ENCODE results near the gene SPART. TPM values are rescaled to one million over a fixed set of nuclear protein-coding genes. Genes with fewer than 3 reads are reported as not detected.
"Not testable (repeated sequence)": the region's sequence is repeated elsewhere in the genome, so short reads cannot be mapped to it uniquely, and the experiment has no call there.

The SPART gene
- total and polyA plus RNA-seq, 5 donors, result 24.6 to 61.4 (median 49.2) TPM

DNA sequence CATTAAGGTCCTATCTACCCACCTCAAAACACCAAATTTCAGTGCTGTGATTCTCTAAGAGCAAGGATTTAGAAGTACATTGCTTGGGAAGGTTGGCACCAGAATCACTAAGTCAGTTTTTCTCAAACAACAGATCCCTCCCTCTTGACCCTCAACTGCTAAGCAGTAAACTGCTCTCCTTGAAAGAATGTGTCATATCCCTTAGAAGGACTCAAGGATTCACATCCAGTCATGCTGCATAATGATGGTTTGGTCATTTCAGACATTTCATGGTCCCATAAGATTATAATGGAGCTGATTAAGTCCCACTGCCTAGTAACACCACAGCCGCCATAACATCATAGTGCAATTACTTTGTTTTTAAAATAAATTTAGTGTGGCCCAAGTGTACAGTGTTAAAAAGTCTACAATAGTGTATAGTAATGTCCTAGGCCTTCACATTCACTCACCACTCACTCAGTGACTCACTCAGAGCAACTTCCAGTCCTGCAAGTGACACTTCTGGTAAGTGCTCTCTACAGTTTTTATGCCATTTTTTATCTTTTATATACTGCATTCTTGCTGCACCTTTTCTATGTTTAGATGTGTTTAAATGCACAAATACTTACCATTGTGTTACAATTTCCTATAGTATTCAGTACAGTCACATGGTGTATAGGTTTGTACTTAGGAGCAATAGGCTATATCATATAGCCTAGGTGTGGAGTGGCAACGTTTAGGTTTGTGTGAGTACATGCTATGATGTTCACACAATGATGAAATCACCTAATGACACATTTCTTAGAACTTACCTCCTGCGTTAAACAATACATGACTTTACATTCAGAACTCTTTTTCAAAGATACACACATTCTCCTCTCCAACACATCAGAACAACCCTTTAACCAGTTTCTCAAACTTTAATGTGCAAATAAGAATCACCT, 32.9 kb downstream of the SPART start:
- ATAC-seq (no peak), DNase-seq (no peak)
- Histone ChIP-seq H3K4me1 (ENCODE audit: control insufficient read depth, insufficient read depth, low read length) (no peaks in the 10 kb centered on the region), H3K4me3 (ENCODE audit: low read length) (no peak overlapping the region), H3K27ac (ENCODE audit: low read length) (no peak overlapping the region), H3K27me3 (ENCODE audit: control insufficient read depth, insufficient read depth) (no peaks in the 10 kb centered on the region), H3K9me3 (ENCODE audit: control insufficient read depth, low read length) (no peaks in the 10 kb centered on the region)
- WGBS, result 76% methylated on average over 3 of the region's 3 CpGs
- intact Hi-C loops (cut with DNase I), result no loop called here

DNA sequence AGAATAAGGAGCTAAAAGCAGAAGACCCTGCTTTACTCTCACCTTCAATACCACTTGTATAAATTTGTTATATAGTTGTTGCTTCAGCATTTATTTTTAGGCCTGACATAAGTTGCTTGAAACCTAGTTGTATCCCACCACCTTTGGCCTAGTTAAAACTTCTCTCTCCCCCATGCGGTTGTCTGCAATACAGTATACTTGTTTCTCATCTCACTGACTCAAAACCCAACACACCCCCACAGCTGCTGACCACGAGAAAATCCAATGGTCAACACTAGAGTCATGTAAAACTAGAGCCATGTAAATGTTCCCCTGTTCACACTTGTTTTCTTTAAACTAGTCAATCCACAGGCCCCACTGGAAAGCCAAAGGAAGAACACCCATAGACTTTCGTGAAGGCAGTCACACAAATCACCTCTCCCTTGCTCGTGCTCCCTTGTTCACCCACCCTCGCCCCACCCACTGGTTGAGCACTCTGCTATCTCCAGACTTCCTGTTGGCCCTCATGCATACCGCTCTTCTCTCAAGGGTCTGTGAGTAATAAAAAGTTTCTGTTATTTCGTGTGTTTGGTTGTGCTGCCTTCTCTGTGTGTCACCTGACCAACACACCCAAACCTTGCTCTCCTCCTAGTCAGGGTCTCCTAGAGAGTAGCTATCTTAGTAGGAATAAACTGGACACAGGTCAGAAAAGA, 35.6 kb downstream of the SPART start:
- no peaks in the 10 kb centered on the region for H3K9me3 ChIP-seq (ENCODE audit: control insufficient read depth, low read length)
- no peaks in the 10 kb centered on the region for H3K27me3 ChIP-seq (ENCODE audit: control insufficient read depth, insufficient read depth)
- H3K4me3 ChIP-seq (ENCODE audit: low read length), result no peak overlapping the region
- DNase-seq (no peak), ATAC-seq (no peak)
- H3K4me1 ChIP-seq (ENCODE audit: control insufficient read depth, insufficient read depth, low read length), result no peaks in the 10 kb centered on the region
- 94% methylated on average over 7 of the region's 7 CpGs for WGBS
- no peak overlapping the region for H3K27ac ChIP-seq (ENCODE audit: low read length)
- intact Hi-C loops (cut with DNase I), result no loop called here

GRCh38 chr13:36302289-36302688, 43.9 kb downstream of the SPART start:
- H3K4me1 ChIP-seq (ENCODE audit: control insufficient read depth, insufficient read depth, low read length), result no peaks in the 10 kb centered on the region
- H3K27me3 ChIP-seq (ENCODE audit: control insufficient read depth, insufficient read depth), result no peaks in the 10 kb centered on the region
- WGBS, result 85% methylated on average over 3 of the region's 3 CpGs
- no peaks in the 10 kb centered on the region for H3K9me3 ChIP-seq (ENCODE audit: control insufficient read depth, low read length)
- DNase-seq, result no peak
- H3K27ac ChIP-seq (ENCODE audit: low read length), result no peak overlapping the region
- intact Hi-C loops (cut with DNase I), result no loop called here
- ATAC-seq, result no peak
- H3K4me3 ChIP-seq (ENCODE audit: low read length), result no peak overlapping the region

DNA sequence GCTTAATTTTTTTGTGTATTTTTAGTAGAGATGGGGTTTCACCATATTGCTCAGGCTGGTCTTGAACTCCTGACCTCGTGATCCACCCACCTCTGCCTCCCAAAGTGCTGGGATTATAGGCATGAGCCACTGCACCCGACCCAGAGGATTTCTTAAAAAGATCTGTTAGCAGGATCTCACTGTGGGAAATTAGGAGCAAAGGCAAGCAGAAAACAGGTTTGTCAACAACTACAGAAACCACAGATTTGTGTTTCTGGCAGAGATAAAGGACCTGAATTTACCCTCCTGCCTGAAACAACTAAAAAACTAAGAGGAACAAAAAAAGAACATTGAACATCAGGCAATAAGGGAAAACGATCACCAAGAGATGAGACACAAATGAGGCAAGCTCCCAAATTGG, 46.7 kb downstream of the SPART start:
- H3K9me3 ChIP-seq (ENCODE audit: control insufficient read depth, low read length); H3K4me3 ChIP-seq (ENCODE audit: low read length); DNase-seq; H3K27ac ChIP-seq (ENCODE audit: low read length); H3K27me3 ChIP-seq (ENCODE audit: control insufficient read depth, insufficient read depth); intact Hi-C loops (cut with DNase I); ATAC-seq; H3K4me1 ChIP-seq (ENCODE audit: control insufficient read depth, insufficient read depth, low read length): not testable (repeated sequence)
- 67% methylated on average over 3 of the region's 3 CpGs for WGBS

DNA sequence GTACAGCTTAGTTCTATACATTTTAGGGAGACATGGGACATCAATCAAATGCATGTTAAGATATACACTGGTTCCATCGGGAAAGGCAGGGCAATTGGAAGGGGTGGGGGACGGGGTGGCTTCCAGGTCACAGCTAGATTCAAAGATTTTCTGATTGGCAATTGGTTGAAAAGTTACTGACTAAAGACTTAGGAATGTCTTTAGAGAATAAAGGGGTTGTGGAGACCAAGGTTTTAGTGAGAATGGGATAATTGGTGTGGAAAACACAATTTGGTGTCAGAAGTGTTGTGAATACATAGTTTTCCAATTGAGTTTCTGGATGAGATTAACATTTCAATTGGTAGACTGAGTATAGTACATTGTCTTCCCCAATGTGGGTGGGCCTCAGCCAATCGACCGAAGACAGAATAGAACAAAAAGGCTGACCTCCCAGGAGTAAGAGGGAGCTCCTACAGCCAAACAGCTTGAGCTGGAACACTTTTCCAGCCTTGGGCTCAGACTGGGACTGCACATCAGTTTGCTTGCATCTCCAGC, 47.6 kb downstream of the SPART start:
- H3K4me1 ChIP-seq (ENCODE audit: control insufficient read depth, insufficient read depth, low read length), result no peaks in the 10 kb centered on the region
- 25% methylated on average over 4 of the region's 4 CpGs for WGBS
- no peaks in the 10 kb centered on the region for H3K9me3 ChIP-seq (ENCODE audit: control insufficient read depth, low read length)
- no peak overlapping the region for H3K27ac ChIP-seq (ENCODE audit: low read length)
- no peaks in the 10 kb centered on the region for H3K27me3 ChIP-seq (ENCODE audit: control insufficient read depth, insufficient read depth)
- ATAC-seq (peak in 1 of 2 donors; percentile 15), DNase-seq (peak in 1 of 3 donors; percentile 20)
- intact Hi-C loops (cut with DNase I), result no loop called here
- no peak overlapping the region for H3K4me3 ChIP-seq (ENCODE audit: low read length)

GRCh38 chr13:36297366-36298338, 48.5 kb downstream of the SPART start, which contains the start of gene CCDC169:
CCDC169 (minus strand) TSS chr13:36297814; CDS start chr13:36297719, 95 bp downstream.
- peak; percentile 94 to 95 for ATAC-seq
- intact Hi-C loops (cut with DNase I), result no loop called here
- WGBS, result under 1% methylated on average over 53 of the region's 53 CpGs

DNA sequence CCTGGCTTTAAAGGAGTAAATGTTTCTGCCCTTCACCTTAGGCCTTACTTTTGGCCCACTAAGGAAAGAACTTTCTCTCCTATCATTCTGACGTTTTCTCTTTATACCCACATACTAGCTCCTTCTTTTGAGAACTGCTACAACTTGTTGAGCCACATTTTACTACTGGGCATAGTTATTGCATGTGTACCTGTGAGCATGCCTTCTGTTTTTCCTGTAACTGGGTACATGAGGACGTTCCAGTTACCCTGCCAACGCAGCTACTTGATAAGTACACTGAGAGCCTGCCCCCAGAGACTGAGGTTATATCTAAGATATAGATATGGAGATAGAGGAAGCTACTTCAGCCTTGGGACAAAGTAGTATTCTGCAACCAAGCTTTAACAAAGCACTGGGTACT, 52.1 kb downstream of the SPART start:
- DNase-seq, result no peak
- H3K4me1 ChIP-seq (ENCODE audit: control insufficient read depth, insufficient read depth, low read length), result no peaks in the 10 kb centered on the region
- ATAC-seq, result no peak
- WGBS, result 64% methylated on average over 3 of the region's 3 CpGs
- H3K27me3 ChIP-seq (ENCODE audit: control insufficient read depth, insufficient read depth), result no peaks in the 10 kb centered on the region
- H3K9me3 ChIP-seq (ENCODE audit: control insufficient read depth, low read length), result no peaks in the 10 kb centered on the region
- intact Hi-C loops (cut with DNase I), result no loop called here
- no peak overlapping the region for H3K27ac ChIP-seq (ENCODE audit: low read length)
- no peak overlapping the region for H3K4me3 ChIP-seq (ENCODE audit: low read length)

More at GRCh38 chr13:36297366-36298338, 48.5 kb downstream of the SPART start, which contains the start of gene CCDC169:
- no peak within 1 kb of the TSS for H3K27ac ChIP-seq (ENCODE audit: low read length)
- H3K27me3 ChIP-seq (ENCODE audit: control insufficient read depth, insufficient read depth), result no peaks in the 10 kb centered on the region
- no peaks in the 10 kb centered on the region for H3K9me3 ChIP-seq (ENCODE audit: control insufficient read depth, low read length)
- peak within 1 kb of the TSS; percentile 69 for H3K4me3 ChIP-seq (ENCODE audit: low read length)
- no peaks in the 10 kb centered on the region for H3K4me1 ChIP-seq (ENCODE audit: control insufficient read depth, insufficient read depth, low read length)
- peak; percentile 73 to 87 (median 86) for DNase-seq

- 89% methylated on average over 1 of the region's 1 CpG for WGBS
- Histone ChIP-seq H3K27ac (ENCODE audit: low read length) (no peak overlapping the region), H3K4me1 (ENCODE audit: control insufficient read depth, insufficient read depth, low read length) (no peaks in the 10 kb centered on the region), H3K27me3 (ENCODE audit: control insufficient read depth, insufficient read depth) (no peaks in the 10 kb centered on the region), H3K9me3 (ENCODE audit: control insufficient read depth, low read length) (no peaks in the 10 kb centered on the region), H3K4me3 (ENCODE audit: low read length) (no peak overlapping the region)
- intact Hi-C loops (cut with DNase I), result no loop called here
- no peak for DNase-seq
- ATAC-seq, result no peak
Measured at GRCh38 chr13:36293497-36293896, 52.7 kb downstream of the SPART start.

- no peaks in the 10 kb centered on the region for H3K27me3 ChIP-seq (ENCODE audit: control insufficient read depth, insufficient read depth)
- intact Hi-C loops (cut with DNase I), result loop anchor here in 2 of 4 donors (5.0 to 10.0 kb wide), 2 partner anchors 106 to 448 kb away; no protein-coding TSS in a partner anchor
- H3K4me3 ChIP-seq (ENCODE audit: low read length), result no peak overlapping the region
- H3K9me3 ChIP-seq (ENCODE audit: control insufficient read depth, low read length), result no peaks in the 10 kb centered on the region
- no peak for ATAC-seq
- no peaks in the 10 kb centered on the region for H3K4me1 ChIP-seq (ENCODE audit: control insufficient read depth, insufficient read depth, low read length)
- no peak for DNase-seq
- H3K27ac ChIP-seq (ENCODE audit: low read length), result no peak overlapping the region
Measured at GRCh38 chr13:36288794-36289391, 57.3 kb downstream of the SPART start.

GRCh38 chr13:36286006-36286405, 60.2 kb downstream of the SPART start:
- ATAC-seq, result no peak
- DNase-seq, result no peak
- WGBS, result 88% methylated on average over 2 of the region's 2 CpGs
- no peak overlapping the region for H3K27ac ChIP-seq (ENCODE audit: low read length)
- no peak overlapping the region for H3K4me3 ChIP-seq (ENCODE audit: low read length)
- intact Hi-C loops (cut with DNase I), result loop anchor here in 2 of 4 donors (5.0 to 10.0 kb wide), 2 partner anchors 109 to 451 kb away; no protein-coding TSS in a partner anchor
- no peaks in the 10 kb centered on the region for H3K27me3 ChIP-seq (ENCODE audit: control insufficient read depth, insufficient read depth)
- H3K4me1 ChIP-seq (ENCODE audit: control insufficient read depth, insufficient read depth, low read length), result no peaks in the 10 kb centered on the region
- no peaks in the 10 kb centered on the region for H3K9me3 ChIP-seq (ENCODE audit: control insufficient read depth, low read length)

Data from right cardiac atrium (tissue), 5 donors.